ENCODE data around the gene ITGB6.

Gene ITGB6

GRCh38 chr2:160221391-160222276 lies 21.6 kb upstream of the ITGB6 start:
- DNase-seq (ENCODE audit: low spot score) = no peak
- no peak for TF ChIP-seq CTCF (IDR thresholded peaks at IDR 0.05)
- Histone ChIP-seq H3K27ac (peak overlapping the region in 1 of 2 donors; percentile 38), H3K4me3 (no peak overlapping the region)

- H3K27ac ChIP-seq = no peak overlapping the region
- no peak for TF ChIP-seq CTCF (IDR thresholded peaks at IDR 0.05)
- H3K4me3 ChIP-seq = no peak overlapping the region
- no peak for DNase-seq (ENCODE audit: low spot score)
Observed at GRCh38 chr2:160220545-160221009, 20.5 kb upstream of the ITGB6 start.

- no peak for TF ChIP-seq CTCF (IDR thresholded peaks at IDR 0.05)
- no peak overlapping the region for H3K4me3 ChIP-seq
- DNase-seq (ENCODE audit: low spot score) = no peak
- H3K27ac ChIP-seq = no peak overlapping the region
Observed at GRCh38 chr2:160220026-160220425, 20.0 kb upstream of the ITGB6 start.

- DNase-seq (ENCODE audit: low spot score) = no peak
- no peak overlapping the region for H3K27ac ChIP-seq
- TF ChIP-seq CTCF (IDR thresholded peaks at IDR 0.05) = no peak
- H3K4me3 ChIP-seq = no peak overlapping the region
Observed at GRCh38 chr2:160214461-160215445, 14.7 kb upstream of the ITGB6 start.

GRCh38 chr2:160213511-160213910 lies 13.4 kb upstream of the ITGB6 start:
- DNase-seq (ENCODE audit: low spot score) = no peak
- no peak overlapping the region for H3K4me3 ChIP-seq
- TF ChIP-seq CTCF (IDR thresholded peaks at IDR 0.05) = no peak
- H3K27ac ChIP-seq = no peak overlapping the region

GRCh38 chr2:160210599-160211138 lies 10.6 kb upstream of the ITGB6 start:
- TF ChIP-seq CTCF (IDR thresholded peaks at IDR 0.05) = peak; percentile 16
- Histone ChIP-seq H3K27ac (no peak overlapping the region), H3K4me3 (no peak overlapping the region)
- no peak for DNase-seq (ENCODE audit: low spot score)
